Activated CD4-positive, CD25-positive, alpha-beta regulatory T cell treated with anti-CD3 and anti-CD28 coated beads, Interleukin-2, amount 50 U/mL, for 72 hours (primary cell): ENCODE data around the gene REV3L.
A peak's percentile ranks its signal among the peaks of the same experiment; 100 is the strongest.
"Not testable (repeated sequence)": the region's sequence is repeated elsewhere in the genome, so short reads cannot be mapped to it uniquely, and the experiment has no call there.

Experiments used
- DNase-seq: peaks from one replicate; pipeline ENCODE4 v3.0.0; 2021

REV3L gene

DNA sequence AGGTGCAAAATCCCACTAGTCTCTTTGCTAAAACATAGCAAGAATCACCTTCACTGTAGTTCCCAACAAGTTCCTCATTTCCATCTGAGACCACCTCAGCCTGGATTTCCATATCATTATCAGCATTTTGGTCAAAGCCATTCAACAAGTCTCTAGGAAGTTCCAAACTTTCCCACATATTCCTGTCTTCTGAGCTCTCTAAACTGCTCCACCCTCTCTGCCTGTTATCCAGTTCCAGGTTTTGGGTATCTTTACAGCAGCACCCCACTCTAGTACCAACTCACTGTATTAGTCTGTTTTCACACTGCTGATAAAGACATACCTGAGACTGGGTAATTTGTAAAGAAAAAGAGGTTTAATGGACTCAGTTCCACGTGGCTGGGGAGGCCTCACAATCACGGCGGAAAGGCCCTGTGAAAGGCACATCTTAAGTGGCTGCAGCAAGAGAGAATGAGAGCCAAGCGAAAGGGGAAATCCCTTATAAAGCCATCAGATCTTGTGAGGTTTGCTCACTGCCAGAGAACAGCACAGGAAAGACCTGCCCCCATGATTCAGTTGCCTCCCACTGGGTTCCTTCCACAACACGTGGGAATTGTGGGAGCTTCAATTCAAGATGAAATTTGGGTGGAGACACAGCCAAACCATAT lies 192.2 kb downstream of the REV3L start:
- DNase-seq: peak; percentile 33

DNA sequence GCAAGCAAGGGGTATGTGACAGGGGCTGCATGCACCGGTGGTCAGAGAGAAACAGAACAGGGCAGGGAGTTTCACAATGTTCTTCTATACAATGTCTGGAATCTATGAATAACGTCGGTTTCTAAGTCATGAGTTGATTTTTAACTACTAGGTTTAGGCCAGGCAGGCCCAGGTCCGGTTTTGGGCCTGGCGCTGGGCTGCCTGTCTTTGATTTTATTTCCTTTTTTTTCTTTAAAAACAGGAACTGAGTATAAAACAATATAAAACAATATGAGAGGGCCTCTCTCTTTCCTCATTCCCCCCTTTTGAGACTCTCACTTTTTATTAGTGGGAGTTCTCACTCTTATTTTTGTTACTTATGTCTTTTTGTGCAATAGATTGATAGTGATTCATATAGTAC lies 198.7 kb downstream of the REV3L start:
- DNase-seq: not testable (repeated sequence)

DNA sequence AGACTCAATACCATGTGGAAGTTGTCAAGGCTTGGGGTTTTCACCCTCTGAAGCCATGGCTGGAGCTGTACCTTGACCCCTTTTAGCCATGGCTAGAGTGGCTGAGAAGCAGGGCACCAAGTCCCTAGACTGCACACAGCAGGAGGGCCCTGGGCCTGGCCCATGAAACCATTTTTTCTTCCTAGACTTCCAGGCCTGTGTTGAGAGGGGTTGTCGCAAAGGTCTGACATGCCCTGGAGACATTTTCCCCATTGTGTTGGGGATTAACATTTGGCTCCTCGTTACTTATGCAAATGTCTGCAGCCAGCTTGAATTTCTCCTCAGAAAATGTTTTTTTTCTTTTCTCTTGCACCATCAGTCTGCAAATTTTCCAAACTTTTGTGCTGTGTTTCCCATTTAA lies 199.3 kb downstream of the REV3L start:
- no peak for DNase-seq

GRCh38 chr6:111282515-111282914 lies 200.5 kb downstream of the REV3L start:
- no peak for DNase-seq

DNA sequence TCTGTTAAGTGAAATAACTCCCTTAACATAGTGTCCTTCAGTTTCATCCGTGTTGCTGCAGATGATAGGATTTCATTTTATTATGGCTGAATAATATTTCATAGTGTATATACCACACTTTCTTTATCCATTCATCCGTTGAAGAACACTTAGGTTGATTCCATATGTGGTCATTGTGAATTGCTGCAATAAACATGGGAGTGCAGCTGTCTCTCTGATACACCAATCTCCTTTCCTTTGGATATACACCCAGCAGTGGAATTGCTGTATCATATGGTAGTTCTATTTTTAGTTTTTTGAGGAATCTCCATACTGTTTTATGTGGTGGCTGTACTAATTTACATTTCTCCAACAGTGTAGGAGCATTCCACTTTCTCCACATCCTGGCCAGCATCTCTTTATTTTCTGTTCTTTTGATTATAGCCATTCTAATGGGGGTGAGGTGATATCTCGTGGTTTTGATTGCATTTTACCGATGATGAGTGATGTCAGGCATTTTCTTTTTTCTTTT lies 202.5 kb downstream of the REV3L start:
- DNase-seq: no peak

DNA sequence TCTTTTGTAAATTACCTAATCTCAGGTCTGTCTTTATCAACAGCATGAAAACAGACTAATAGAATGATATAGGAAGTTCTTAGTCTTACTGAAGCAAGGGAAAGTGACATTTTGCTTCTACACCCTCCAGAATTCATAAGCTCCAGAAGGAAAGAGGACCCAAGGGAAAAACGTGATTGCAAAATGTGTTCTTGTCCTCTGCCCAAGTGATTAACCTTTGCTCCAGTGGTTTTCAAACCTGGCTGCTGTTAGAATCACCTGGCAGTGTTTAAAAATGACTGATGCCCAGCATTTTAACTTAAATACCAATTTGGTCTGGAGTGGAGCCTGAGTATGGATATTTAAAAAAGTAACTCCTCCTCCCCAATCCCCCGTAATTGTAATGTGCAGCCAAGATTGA lies 204.3 kb downstream of the REV3L start:
- no peak for DNase-seq

- DNase-seq: no peak
Measured at GRCh38 chr6:111277819-111278218, 205.2 kb downstream of the REV3L start.

GRCh38 chr6:111276736-111277135 lies 206.3 kb downstream of the REV3L start:
- DNase-seq: no peak

GRCh38 chr6:111276335-111276734 lies 206.7 kb downstream of the REV3L start:
- no peak for DNase-seq

DNA sequence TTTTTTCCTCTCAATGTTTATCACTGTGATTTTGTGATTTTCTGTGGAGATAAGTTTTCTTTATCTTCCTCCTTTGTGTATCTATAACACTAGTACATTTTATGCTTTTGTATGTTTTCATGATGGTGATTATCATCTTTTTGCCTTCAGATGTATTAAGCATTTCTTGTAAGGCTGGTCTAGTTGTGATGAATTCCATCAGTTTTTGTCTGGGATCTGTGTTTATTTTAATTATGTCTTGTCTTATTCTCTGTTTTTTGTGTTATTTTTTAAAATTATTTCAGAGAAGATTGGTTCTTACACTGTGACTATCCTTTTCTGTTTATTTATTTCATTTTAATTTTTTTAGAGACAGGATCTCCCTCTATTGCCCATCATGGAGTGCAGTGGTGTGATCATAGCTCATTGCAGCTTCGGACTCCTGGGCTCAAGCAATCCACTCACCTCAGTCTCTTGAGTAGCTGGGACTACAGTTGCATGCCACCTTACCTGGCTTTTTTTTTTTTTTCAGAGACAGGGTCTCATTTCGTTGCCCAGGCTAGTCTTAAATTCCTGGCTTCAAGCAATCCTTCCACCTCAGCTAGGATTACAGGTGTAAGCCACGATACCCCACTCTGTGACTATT lies 208.3 kb downstream of the REV3L start:
- no peak for DNase-seq

DNA sequence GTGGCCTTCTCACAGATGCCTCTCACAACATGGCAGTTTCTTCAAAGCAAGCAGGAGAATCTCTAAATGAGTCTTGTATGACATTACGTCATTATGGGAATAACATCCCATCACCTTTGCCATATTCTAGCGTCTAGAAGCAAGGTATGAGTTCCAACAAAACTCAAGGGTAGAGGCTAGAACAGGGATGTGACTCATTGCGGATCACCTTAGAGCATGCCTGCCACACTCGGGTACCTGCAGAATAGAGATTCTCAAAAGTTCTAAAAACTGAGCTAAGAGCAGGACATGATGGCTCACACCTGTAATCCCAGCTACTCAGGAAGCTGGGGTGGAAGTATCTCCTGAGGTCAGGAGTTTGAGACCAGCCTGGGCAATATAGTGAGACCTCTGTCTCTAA lies 212.9 kb downstream of the REV3L start:
- no peak for DNase-seq

GRCh38 chr6:111269401-111269970 lies 213.5 kb downstream of the REV3L start:
- DNase-seq: no peak

DNA sequence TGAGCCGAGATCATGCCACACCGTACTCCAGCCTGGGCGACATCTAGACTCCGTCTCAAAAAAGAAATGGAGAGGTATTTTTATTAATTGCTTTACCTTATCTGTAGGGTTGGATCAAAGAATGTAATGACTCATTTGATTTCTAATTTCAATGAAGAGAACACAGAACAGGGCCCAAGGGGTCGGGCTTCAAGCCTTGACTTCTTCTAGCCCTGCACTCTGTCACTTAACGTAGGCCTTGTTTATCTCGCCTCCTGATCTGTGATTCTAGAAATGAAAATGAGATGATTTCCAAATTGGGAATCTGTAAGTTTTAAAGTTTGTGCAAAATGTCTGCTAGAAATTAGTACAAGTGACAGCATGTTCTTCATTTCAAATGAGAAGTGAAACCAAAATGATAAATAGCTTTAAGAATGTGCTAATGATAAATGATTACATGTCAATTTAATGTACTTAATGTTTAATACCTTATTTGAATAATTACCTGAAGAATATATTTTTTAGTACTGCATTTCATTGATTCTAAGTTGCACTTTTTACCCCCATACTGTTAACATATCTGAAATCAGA lies 215.2 kb downstream of the REV3L start:
- no peak for DNase-seq

DNA sequence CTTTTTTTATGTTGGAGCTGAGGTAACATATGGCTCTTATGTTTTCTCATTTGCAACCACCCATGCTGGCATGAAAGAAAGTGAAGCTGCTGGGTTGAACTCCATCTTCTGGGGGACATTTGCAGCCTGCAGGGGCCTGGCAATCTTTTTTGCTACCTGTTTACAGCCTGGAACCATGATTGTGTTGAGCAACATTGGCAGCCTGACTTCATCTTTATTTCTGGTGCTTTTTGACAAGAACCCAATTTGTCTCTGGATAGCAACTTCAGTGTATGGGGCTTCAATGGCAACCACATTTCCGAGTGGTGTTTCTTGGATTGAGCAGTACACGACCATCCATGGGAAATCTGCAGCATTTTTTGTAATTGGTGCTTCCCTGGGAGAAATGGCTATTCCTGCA lies 216.7 kb downstream of the REV3L start:
- DNase-seq: no peak

DNA sequence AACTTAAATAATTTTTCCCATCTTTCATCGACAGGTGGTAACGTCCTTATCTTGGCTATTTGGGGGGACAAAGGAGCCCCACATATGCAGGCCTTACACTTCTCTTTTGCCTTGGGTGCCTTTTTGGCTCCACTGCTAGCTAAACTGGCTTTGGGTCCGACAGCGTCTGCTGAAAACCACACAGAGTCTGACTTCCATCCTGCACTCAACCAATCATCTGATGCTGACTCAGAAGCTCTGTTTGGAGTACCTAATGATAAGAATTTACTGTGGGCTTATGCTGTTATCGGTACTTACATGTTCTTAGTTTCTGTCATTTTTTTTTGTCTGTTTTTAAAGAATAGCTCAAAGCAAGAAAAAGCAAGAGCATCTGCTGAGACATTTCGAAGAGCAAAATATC lies 217.2 kb downstream of the REV3L start:
- no peak for DNase-seq

- no peak for DNase-seq
Measured at GRCh38 chr6:111263837-111264236, 219.2 kb downstream of the REV3L start.

DNA sequence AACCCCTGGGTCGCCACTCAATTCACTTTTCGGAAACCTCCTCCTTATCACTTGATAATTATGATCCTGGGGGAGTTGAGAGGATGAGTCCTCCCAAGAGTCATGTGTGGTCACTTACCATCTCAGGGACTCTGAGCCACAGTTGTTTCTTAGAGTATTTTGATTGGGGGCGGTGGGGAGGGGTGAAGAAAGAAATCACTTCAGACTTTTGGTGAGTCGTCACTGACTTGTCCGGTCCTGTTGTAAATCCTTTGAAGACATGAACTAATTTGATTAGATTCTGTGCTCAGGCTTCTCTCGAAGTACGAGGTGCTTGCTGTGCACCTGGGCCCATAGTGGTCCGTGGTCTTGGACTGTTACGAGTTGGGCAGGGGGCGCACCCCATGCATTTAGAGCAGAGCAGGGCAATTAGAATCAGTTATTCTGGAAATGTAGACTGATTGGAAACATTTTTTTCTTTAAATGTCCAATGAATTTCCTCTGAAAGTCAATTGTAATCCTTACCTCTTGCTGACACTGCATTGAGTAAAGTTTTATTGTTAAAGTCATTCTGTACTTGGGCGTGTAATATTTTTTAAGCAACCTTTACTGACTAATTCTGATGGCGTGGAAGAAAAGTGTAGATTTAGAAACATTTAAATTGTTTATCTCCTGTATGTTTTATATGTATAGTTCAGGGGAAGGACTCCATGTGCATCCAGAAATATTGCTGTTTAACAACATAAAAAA lies 222.3 kb downstream of the REV3L start:
- no peak for DNase-seq

GRCh38 chr6:111259089-111259831 lies 223.8 kb downstream of the REV3L start:
- peak; percentile 98 for DNase-seq

- DNase-seq: no peak
Measured at GRCh38 chr6:111258615-111259088, 224.4 kb downstream of the REV3L start.

DNA sequence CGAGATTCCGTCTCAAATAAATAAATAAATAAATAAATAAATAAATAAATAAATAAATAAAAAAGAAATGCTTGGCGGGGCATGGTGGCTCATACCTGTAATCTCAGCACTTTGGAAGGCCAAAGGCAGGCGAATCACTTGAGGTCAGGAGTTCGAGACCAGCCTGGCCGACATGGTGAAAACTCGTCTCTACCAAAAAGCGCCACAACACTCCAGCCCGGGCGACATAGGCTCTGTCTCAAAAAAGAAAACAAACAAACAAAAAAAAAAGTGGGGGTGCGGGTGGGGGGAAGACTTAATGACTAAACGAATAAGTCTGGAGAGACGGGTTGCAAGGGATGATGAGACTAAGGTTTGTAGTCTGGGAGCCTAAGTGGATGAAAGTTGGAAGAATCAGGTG lies 225.0 kb downstream of the REV3L start:
- no peak for DNase-seq

GRCh38 chr6:111256646-111257045 lies 226.4 kb downstream of the REV3L start:
- DNase-seq: no peak

DNA sequence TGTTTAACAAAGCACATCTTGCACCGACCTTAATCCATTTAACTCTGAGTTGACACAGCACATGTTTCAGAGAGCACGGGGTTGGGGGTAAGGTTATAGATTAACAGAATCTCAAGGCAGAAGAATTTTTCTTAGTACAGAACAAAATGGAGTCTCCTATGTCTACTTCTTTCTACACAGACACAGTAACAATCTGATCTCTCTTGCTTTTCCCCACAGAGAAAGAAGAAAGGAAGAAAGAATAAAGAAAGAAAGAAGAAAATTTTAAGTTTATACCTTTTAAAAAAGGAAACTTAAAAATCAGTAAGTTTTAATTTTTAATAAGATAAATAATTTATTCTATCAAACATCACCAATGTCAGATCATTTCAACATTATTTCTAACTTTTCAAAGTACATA lies 227.2 kb downstream of the REV3L start:
- DNase-seq: not testable (repeated sequence)

GRCh38 chr6:111254779-111255166 lies 228.2 kb downstream of the REV3L start:
- no peak for DNase-seq
